IMR-90 (cell line): Measurements from ENCODE around the gene WDR53. TPM values are rescaled to one million over a fixed set of nuclear protein-coding genes. Genes with fewer than 3 reads are reported as not detected.

Source experiments
- ATAC-seq: fragments of 200-7000 bp; cut with Tn5 transposase; 2 replicates; pipeline ENCODE4 v1.9.1; 2020; ENCODE audit warnings: low read depth, mild to moderate bottlenecking, moderate library complexity
- BruUV-seq: library from RNA; stranded (reverse); fragments of 400-500 nt; replicated peaks from 2 replicates; lab custom pipeline; 2021; lab: Mats Ljungman, UMichigan
- CTCF ChIA-PET: fragments of 300-600 bp; formaldehyde crosslinking; extraction: SDS; loops from one replicate; lab custom pipeline; 2021; ENCODE audit warnings: antibody characterized with exemption; lab: Yijun Ruan, JAX
- POLR2A ChIA-PET: fragments of 300-600 bp; sonication (Branson Sonifier 250); formaldehyde crosslinking; loops from one replicate; lab custom pipeline; 2022; ENCODE audit warnings: antibody characterized with exemption; ENCODE audit not compliant: unreplicated experiment; lab: Charles Lee
- DNase-seq: peaks from one replicate; pipeline ENCODE4 v3.0.0; 2013
- H2AFZ ChIP-seq: replicated peaks from 2 replicates; pipeline ENCODE3; 2013; ENCODE audit warnings: low read length, mild to moderate bottlenecking; ENCODE audit not compliant: poor library complexity
- H2AK5ac ChIP-seq: 2 replicates; pipeline ENCODE4 v1.6.1; 2013; ENCODE audit warnings: low read depth, low read length, inconsistent platforms
- H2AK9ac ChIP-seq: replicated peaks from 2 replicates; pipeline ENCODE3; 2013; ENCODE audit warnings: mild to moderate bottlenecking, low read depth, low read length, moderate library complexity; ENCODE audit not compliant: poor library complexity
- H2BK120ac ChIP-seq: 2 replicates; pipeline ENCODE4 v1.6.1; 2013; ENCODE audit warnings: low read depth, low read length, inconsistent platforms
- H2BK15ac ChIP-seq: 3 replicates; pipeline ENCODE4 v1.6.1; 2013; ENCODE audit warnings: low read depth, low read length, inconsistent platforms
- H2BK20ac ChIP-seq: 2 replicates; pipeline ENCODE4 v1.6.1; 2013; ENCODE audit warnings: low read depth, mild to moderate bottlenecking, inconsistent platforms, low read length, moderate library complexity
- H2BK5ac ChIP-seq: 2 replicates; pipeline ENCODE4 v1.6.1; 2013; ENCODE audit warnings: mild to moderate bottlenecking, low read depth, low read length, inconsistent platforms; ENCODE audit not compliant: poor library complexity, severe bottlenecking
- H3K14ac ChIP-seq: replicated peaks from 2 replicates; pipeline ENCODE4 v1.6.1; 2013; ENCODE audit warnings: low read depth, low read length, inconsistent platforms
- H3K18ac ChIP-seq: 2 replicates; pipeline ENCODE4 v1.6.1; 2013; ENCODE audit warnings: low read depth, low read length, control low read depth
- H3K23ac ChIP-seq: 2 replicates; pipeline ENCODE4 v1.6.1; 2013; ENCODE audit warnings: low read depth, low read length, inconsistent platforms
- H3K27ac ChIP-seq: 2 replicates; pipeline ENCODE4 v1.5.1; 2013; ENCODE audit warnings: mild to moderate bottlenecking, control low read depth, low read length; ENCODE audit not compliant: insufficient read depth
- H3K27me3 ChIP-seq: 2 replicates; pipeline ENCODE4 v1.6.1; 2013; ENCODE audit warnings: low read length; ENCODE audit not compliant: control insufficient read depth, insufficient read depth
- H3K36me3 ChIP-seq: 2 replicates; pipeline ENCODE4 v1.6.1; 2013; ENCODE audit warnings: low read length, mixed read lengths; ENCODE audit not compliant: control insufficient read depth, insufficient read depth
- H3K4ac ChIP-seq: 2 replicates; pipeline ENCODE4 v1.6.1; 2013; ENCODE audit warnings: low read depth, low read length, inconsistent platforms
- H3K4me1 ChIP-seq: 2 replicates; pipeline ENCODE4 v1.6.1; 2013; ENCODE audit warnings: low read length, mixed read lengths; ENCODE audit not compliant: control insufficient read depth, insufficient read depth
- H3K4me2 ChIP-seq: 2 replicates; pipeline ENCODE4 v1.6.1; 2013; ENCODE audit warnings: low read depth, mild to moderate bottlenecking, control low read depth, low read length, moderate library complexity
- H3K4me3 ChIP-seq: 2 replicates; pipeline ENCODE4 v1.5.1; 2013; ENCODE audit warnings: low read depth, mild to moderate bottlenecking, control low read depth, low read length, moderate library complexity; ENCODE audit not compliant: insufficient read depth
- H3K56ac ChIP-seq: 2 replicates; pipeline ENCODE4 v1.6.1; 2013; ENCODE audit warnings: low read length, inconsistent platforms; ENCODE audit not compliant: insufficient read depth; ENCODE audit errors: extremely low read depth
- H3K79me1 ChIP-seq, 2 experiments: 2 replicates each; pipeline ENCODE4 v1.6.1; 2013; ENCODE audit warnings: low read length in 2 of 2, inconsistent platforms in 1 of 2, low read depth in 1 of 2
- H3K9ac ChIP-seq: 2 replicates; pipeline ENCODE4 v1.6.1; 2013; ENCODE audit warnings: low read depth, low read length, control low read depth
- H3K9me1 ChIP-seq: 2 replicates; pipeline ENCODE4 v1.6.1; 2013; ENCODE audit warnings: low read length, inconsistent platforms; ENCODE audit not compliant: insufficient read depth
- H3K9me3 ChIP-seq: 2 replicates; pipeline ENCODE4 v1.6.1; 2013; ENCODE audit warnings: low read length; ENCODE audit not compliant: control insufficient read depth, insufficient read depth
- H4K20me1 ChIP-seq: 2 replicates; pipeline ENCODE4 v1.6.1; 2013; ENCODE audit warnings: low read length, inconsistent platforms; ENCODE audit not compliant: insufficient read depth
- H4K5ac ChIP-seq: 2 replicates; pipeline ENCODE4 v1.6.1; 2013; ENCODE audit warnings: mild to moderate bottlenecking, low read depth, low read length, control low read depth
- H4K8ac ChIP-seq, 2 experiments: 2 replicates each; pipeline ENCODE4 v1.6.1; 2013; ENCODE audit warnings: low read depth in 2 of 2, low read length in 2 of 2, control low read depth in 1 of 2, inconsistent platforms in 1 of 2
- H4K91ac ChIP-seq: 2 replicates; pipeline ENCODE4 v1.6.1; 2013; ENCODE audit warnings: low read depth, low read length, inconsistent platforms; ENCODE audit not compliant: insufficient read depth
- BHLHE40 ChIP-seq: fragments of 150-350 bp; IDR thresholded peaks from 2 replicates; pipeline ENCODE4 v1.6.1; 2016; ENCODE audit warnings: mild to moderate bottlenecking, low read depth, low read length
- CHD1 ChIP-seq: IDR thresholded peaks from 2 replicates; pipeline ENCODE4 v1.6.1; 2012; ENCODE audit warnings: low read depth, low read length, improper control_type of control experiment
- FOS ChIP-seq: fragments of 150-350 bp; IDR thresholded peaks from 2 replicates; pipeline ENCODE4 v1.6.1; 2016; ENCODE audit warnings: low read depth, low read length
- MAFK ChIP-seq: IDR thresholded peaks from 2 replicates; pipeline ENCODE4 v1.6.1; 2012; ENCODE audit warnings: low read depth, low read length, improper control_type of control experiment
- MAZ ChIP-seq: IDR thresholded peaks from 2 replicates; pipeline ENCODE4 v1.6.1; 2012; ENCODE audit warnings: low read depth, mild to moderate bottlenecking, low read length, improper control_type of control experiment, moderate library complexity, borderline replicate concordance
- MXI1 ChIP-seq: IDR thresholded peaks from 2 replicates; pipeline ENCODE4 v1.6.1; 2012; ENCODE audit warnings: low read depth, mild to moderate bottlenecking, low read length, moderate library complexity, borderline replicate concordance
- NFE2L2 ChIP-seq: fragments of 150-350 bp; IDR thresholded peaks from 2 replicates; pipeline ENCODE4 v1.6.1; 2016; ENCODE audit warnings: low read depth, mild to moderate bottlenecking, low read length
- POLR2A ChIP-seq: IDR thresholded peaks from 2 replicates; pipeline ENCODE4 v1.6.1; 2012; ENCODE audit warnings: mild to moderate bottlenecking, low read depth, low read length
- RCOR1 ChIP-seq: IDR thresholded peaks from 2 replicates; pipeline ENCODE4 v1.6.1; 2012; ENCODE audit warnings: mild to moderate bottlenecking, low read length, improper control_type of control experiment; ENCODE audit not compliant: insufficient replicate concordance
- SMC3 ChIP-seq: fragments of 150-350 bp; IDR thresholded peaks from 2 replicates; pipeline ENCODE4 v1.6.1; 2016; ENCODE audit warnings: low read depth, mild to moderate bottlenecking, antibody characterized with exemption, low read length, moderate library complexity
- WGBS, 2 experiments: methylation state at CpG; one replicate each; pipeline versions ENCODE4 v1.1.5 to v1.1.7; 2013; ENCODE audit warnings: missing lambda C conversion rate in 2 of 2; ENCODE audit not compliant: insufficient read length in 1 of 2; ENCODE audit errors: extremely low coverage in 2 of 2; 5-methylcytosine and 5-hydroxymethylcytosine counted together
- dilution Hi-C: fragments of 300-500 bp; cut with HindIII; formaldehyde crosslinking; loops from one replicate; pipeline ENCODE4 v1.14.3; 2018; ENCODE audit warnings: low sequenced_read_pairs; ENCODE audit not compliant: unreplicated experiment
- in situ Hi-C: fragments of 300-500 bp; cut with MboI; formaldehyde crosslinking; loops from 3 replicates; pipeline ENCODE4 v1.14.3; 2019; ENCODE audit warnings: low sequenced_read_pairs, inconsistent platforms, mixed read lengths
- intact Hi-C: fragments of 100-400 bp; cut with micrococcal nuclease; formaldehyde crosslinking; loops from 2 replicates; pipeline ENCODE4 v1.10.0; 2022
- polyA plus RNA-seq, 3 experiments: library from polyadenylated mRNA; depleted of rRNA; stranded (reverse); fragments of >200 nt; gene quantifications; 2 replicates each; pipeline ENCODE4 v1.2.3, GENCODE V29; 2012; ENCODE audit warnings: low replicate concordance in 1 of 3
- total RNA-seq: library from RNA; depleted of rRNA; stranded (reverse); fragments of >200 nt; gene quantifications from 2 replicates; pipeline ENCODE4 v1.2.3, GENCODE V29; 2012
- TF ChIP-seq, protein P1 (sequence below): fragments of 150-350 bp; IDR thresholded peaks from 2 replicates; pipeline ENCODE4 v1.6.1; 2016; ENCODE audit warnings: low read depth, mild to moderate bottlenecking, low read length, moderate library complexity, borderline replicate concordance

WDR53 gene
- total and polyA plus RNA-seq, 2 of the 4 experiments (the other 2 are of a cell fraction), result 5.7 to 5.9 TPM

DNA sequence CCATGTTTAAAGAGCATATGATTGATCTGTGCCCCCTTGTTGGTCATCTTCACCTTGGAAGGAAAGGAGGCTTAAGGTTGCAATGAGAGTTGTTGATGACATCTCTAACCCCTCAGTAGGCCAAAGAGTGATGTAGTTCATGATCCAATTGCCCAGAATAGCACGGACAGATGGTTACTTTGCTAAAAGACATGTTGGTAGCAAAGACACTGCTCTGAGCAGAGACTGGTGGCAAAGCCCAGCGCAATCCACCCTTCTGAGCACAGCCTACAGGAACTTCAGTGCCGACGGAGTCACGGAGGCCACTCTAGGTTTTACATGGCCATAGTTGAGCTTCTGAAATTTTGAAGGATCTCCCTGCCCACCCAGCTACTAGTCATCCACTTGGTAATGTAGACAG is 21.9 kb upstream of the WDR53 start:
- H3K4me2 ChIP-seq, result no peak overlapping the region
- no peak overlapping the region for H4K8ac ChIP-seq
- ATAC-seq, result no peak
- intact Hi-C loops (no loop called here), in situ Hi-C loops (no loop called here), dilution Hi-C loops (no loop called here)
- no peak overlapping the region for H4K5ac ChIP-seq
- no peak overlapping the region for H3K14ac ChIP-seq
- H4K91ac ChIP-seq, result no peak overlapping the region
- H3K27ac ChIP-seq, result no peak overlapping the region
- ChIA-PET CTCF (interaction anchor here (1.0 kb wide), 1 partner anchor 19 kb away, joined by 3 read pairs; no protein-coding TSS in a partner anchor), POLR2A (no interaction called here)
- no peak overlapping the region for H2AK9ac ChIP-seq
- no peaks in the 10 kb centered on the region for H4K20me1 ChIP-seq
- 96% methylated on average over 4 of the region's 5 CpGs; no CpG with 5 or more reads in 1 of the 2 experiments for WGBS, 2 experiments
- peaks cover under 1% of the 10 kb centered on the region; the same call in 1 of the 2 replicates for H3K27me3 ChIP-seq
- H2BK15ac ChIP-seq, result no peak overlapping the region
- H2AK5ac ChIP-seq, result no peak overlapping the region
- no peak overlapping the region for H2BK20ac ChIP-seq
- no peak overlapping the region for H3K56ac ChIP-seq
- H3K4ac ChIP-seq, result no peak overlapping the region
- no peaks in the 10 kb centered on the region for H3K9me1 ChIP-seq
- BruUV-seq, result no TSS peak
- TF ChIP-seq POLR2A, result no peak
- TF ChIP-seq CHD1, result no peak
- TF ChIP-seq MXI1, result no peak
- no peak for TF ChIP-seq BHLHE40
- no peak for TF ChIP-seq MAZ
- TF ChIP-seq, protein P1, sequence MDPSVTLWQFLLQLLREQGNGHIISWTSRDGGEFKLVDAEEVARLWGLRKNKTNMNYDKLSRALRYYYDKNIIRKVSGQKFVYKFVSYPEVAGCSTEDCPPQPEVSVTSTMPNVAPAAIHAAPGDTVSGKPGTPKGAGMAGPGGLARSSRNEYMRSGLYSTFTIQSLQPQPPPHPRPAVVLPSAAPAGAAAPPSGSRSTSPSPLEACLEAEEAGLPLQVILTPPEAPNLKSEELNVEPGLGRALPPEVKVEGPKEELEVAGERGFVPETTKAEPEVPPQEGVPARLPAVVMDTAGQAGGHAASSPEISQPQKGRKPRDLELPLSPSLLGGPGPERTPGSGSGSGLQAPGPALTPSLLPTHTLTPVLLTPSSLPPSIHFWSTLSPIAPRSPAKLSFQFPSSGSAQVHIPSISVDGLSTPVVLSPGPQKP, result no peak
- no peak for TF ChIP-seq RCOR1
- TF ChIP-seq FOS, result no peak
- no peak for TF ChIP-seq MAFK
- no peak for TF ChIP-seq NFE2L2
- TF ChIP-seq SMC3, result no peak
- H3K79me1 ChIP-seq, result 0 out of 4 replicates have a peak, but pooled peaks cover 0 to 4% of the 10 kb centered on the region in 2 experiments
- no peak overlapping the region for H3K23ac ChIP-seq
- H3K4me1 ChIP-seq, result no peaks in the 10 kb centered on the region
- H2AFZ ChIP-seq, result no peak overlapping the region
- DNase-seq, result no peak
- peaks cover 2% of the 10 kb centered on the region; the same call in 1 of the 2 replicates for H3K36me3 ChIP-seq
- no peak overlapping the region for H2BK120ac ChIP-seq
- H3K18ac ChIP-seq, result no peak overlapping the region
- no peak overlapping the region for H3K4me3 ChIP-seq
- H3K9ac ChIP-seq, result no peak overlapping the region
- H2BK5ac ChIP-seq, result no peak overlapping the region
- H3K9me3 ChIP-seq, result no peaks in the 10 kb centered on the region
